GM19025 (cell line): ENCODE results near the gene BMAL2.

ENCODE experiments used
- ATAC-seq: cut with Tn5 transposase; IDR thresholded peaks from one replicate; pipeline ENCODE4 v1.9.1; 2021; ENCODE audit warnings: mild to moderate bottlenecking, low read depth, moderate library complexity; ENCODE audit not compliant: unreplicated experiment

BMAL2 gene

DNA sequence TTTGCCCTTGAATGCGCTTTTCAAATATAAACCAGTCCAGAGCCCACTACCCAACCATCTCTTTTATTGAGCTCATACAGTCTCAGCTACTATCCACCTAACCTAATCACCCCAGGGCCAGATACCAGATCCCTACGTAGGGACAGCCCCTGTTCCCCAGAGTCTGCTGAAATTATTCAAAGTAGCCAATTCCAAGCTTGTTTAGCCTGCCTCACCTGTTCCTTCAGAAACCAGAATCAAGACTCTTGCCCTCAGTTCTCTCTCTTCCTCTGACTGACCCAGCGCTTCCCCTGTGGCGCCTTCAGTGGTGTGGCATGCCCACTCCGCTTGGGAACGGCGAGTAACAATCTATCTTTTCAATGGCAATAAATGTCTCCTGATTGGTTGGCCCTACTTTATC is 18.8 kb downstream of the BMAL2 start:
- no peak for ATAC-seq

GRCh38 chr12:27355486-27355885 is 22.9 kb downstream of the BMAL2 start:
- no peak for ATAC-seq

DNA sequence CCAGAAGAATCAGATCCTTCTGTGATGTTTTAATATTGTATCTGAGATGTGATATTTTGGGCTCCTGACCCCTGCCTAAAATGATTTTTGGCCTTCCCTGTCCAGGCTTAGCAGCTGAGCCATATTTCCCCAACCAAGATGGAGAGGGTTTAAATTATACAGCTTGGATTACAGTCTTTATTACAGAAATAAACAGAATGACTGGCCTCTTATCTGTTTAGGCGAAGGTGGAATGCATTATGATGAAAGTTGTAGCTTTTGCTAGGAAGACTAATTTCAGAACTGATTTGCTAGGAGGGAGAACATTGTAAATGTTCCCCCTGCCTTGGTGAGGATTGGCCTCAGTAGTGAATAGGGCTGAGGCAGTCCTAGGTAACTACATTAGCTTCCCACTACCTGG is 23.3 kb downstream of the BMAL2 start:
- ATAC-seq: no peak

- ATAC-seq: no peak
Observed at GRCh38 chr12:27359578-27360340, 27.1 kb downstream of the BMAL2 start.

DNA sequence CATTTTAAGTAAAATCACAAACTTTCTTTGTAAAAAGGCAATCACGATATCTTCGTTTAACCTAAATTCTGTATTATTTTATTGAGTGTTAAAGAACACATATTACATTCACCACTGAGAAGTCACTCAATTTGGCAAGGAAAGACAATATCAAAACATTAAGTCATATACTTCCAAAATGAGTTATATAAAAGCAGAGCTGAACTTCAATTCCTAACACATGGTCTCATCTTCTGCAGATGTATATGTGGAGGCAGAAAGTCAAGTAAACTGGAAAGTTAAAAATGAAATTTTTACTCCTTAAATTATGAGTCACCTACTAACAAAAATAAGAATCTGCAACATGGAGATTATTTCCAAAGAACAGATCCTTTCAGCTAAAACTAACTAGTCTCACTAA is 28.7 kb downstream of the BMAL2 start:
- no peak for ATAC-seq

DNA sequence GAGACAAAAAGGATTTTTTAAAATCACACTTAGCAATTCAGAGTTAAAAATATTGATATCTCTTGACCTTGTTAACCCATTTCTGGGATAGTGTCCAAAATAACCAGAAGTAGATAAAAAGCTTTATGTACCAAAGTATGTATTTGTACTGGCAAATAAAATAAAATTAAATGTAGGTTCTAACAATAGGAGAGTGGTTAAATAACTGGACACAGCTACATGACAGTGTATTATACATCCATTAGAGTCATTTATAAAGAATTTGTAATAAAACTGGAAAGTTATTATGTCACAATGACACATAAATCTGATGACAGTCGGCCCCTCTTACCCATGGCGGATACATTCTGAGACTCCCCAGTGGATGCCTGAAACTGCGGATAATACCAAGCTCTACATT is 34.0 kb downstream of the BMAL2 start:
- no peak for ATAC-seq

DNA sequence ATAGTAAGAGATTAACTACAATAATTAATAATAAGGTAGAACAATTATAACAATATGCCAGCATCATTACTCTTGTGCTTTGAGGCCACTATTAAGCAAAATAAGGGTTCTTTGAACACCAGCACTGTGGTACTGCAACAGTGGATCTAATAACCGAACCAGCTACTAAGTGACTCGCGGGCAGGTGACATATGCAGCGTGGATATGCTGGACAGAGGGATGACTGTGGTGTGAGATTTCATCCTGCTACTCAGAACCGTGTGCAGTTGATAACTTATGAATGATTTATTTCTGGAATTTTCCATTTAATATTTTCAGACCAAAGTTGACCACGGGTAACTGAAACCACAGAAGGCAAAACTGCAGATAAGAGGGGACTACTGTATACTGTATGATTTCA is 34.4 kb downstream of the BMAL2 start:
- no peak for ATAC-seq

GRCh38 chr12:27382171-27382795 is 49.6 kb downstream of the BMAL2 start:
- ATAC-seq: no peak
